ENCODE measurements around the gene CLNK. TPM values are rescaled to one million over a fixed set of nuclear protein-coding genes. Genes with fewer than 3 reads are reported as not detected.

The CLNK gene
- total RNA-seq, 1 experiment from 2014 or later, result not detected

- DNase-seq (ENCODE audit: low read depth), result peak; percentile 48
Measured at GRCh38 chr4:10457255-10457801, 227.2 kb downstream of the CLNK start, which contains the start of gene ZNF518B. Gene ZNF518B, minus strand, starts transcription at chr4:10457426. Its CDS starts 11,098 bp downstream, at chr4:10446328.

- DNase-seq (ENCODE audit: low read depth), result peak; percentile 51
Measured at GRCh38 chr4:10456595-10457254, 227.8 kb downstream of the CLNK start.

GRCh38 chr4:10456260-10456594, 228.3 kb downstream of the CLNK start:
- no peak for DNase-seq (ENCODE audit: low read depth)

GRCh38 chr4:10455133-10455532, 229.4 kb downstream of the CLNK start:
- no peak for DNase-seq (ENCODE audit: low read depth)

GRCh38 chr4:10454726-10455125, 229.8 kb downstream of the CLNK start:
- DNase-seq (ENCODE audit: low read depth), result no peak

- DNase-seq (ENCODE audit: low read depth), result no peak
Measured at GRCh38 chr4:10454121-10454520, 230.4 kb downstream of the CLNK start.

GRCh38 chr4:10448991-10449390, 235.6 kb downstream of the CLNK start:
- no peak for DNase-seq (ENCODE audit: low read depth)

- DNase-seq (ENCODE audit: low read depth), result peak; percentile 35
Measured at GRCh38 chr4:10442976-10443375, 241.6 kb downstream of the CLNK start.

- no peak for DNase-seq (ENCODE audit: low read depth)
Measured at GRCh38 chr4:10441512-10441911, 243.1 kb downstream of the CLNK start.

GRCh38 chr4:10438924-10439323, 245.6 kb downstream of the CLNK start:
- DNase-seq (ENCODE audit: low read depth), result no peak

GRCh38 chr4:10437735-10438134, 246.8 kb downstream of the CLNK start:
- DNase-seq (ENCODE audit: low read depth), result no peak

Other genes with a start within 250 kb of the CLNK start
- gene ZNF518B, start 227.3 kb downstream of the CLNK start, total RNA-seq (2014; rRNA removed; shearing (Covaris generic)), result 16.3 and 28.6 TPM in 2 replicates

All from RPMI7951 (cell line).